Activated T-helper 2 cell treated with anti-CD3 and anti-CD28 coated beads, Interferon-gamma antibody, Interleukin-2, Interleukin-4, amounts not matched to agents 10 μg/mL and 5 μg/mL and 100 μg/mL, durations not matched to agents 14 hours and 24 hours and 36 hours (primary cell): ENCODE data around the gene CDC42BPA. TPM values are rescaled to one million over a fixed set of nuclear protein-coding genes. Genes with fewer than 3 reads are reported as not detected.

ENCODE experiments used
- DNase-seq: peaks from one replicate; pipeline ENCODE4 v3.0.0; 2021; ENCODE audit warnings: low spot score
- H3K27ac Mint-ChIP-seq: one replicate; pipeline ENCODE4 v1.8.0; 2021; ENCODE audit warnings: mixed read lengths
- H3K27me3 Mint-ChIP-seq: one replicate; pipeline ENCODE4 v1.8.0; 2021; ENCODE audit warnings: low read depth, mixed read lengths
- H3K36me3 Mint-ChIP-seq: one replicate; pipeline ENCODE4 v1.8.0; 2021; ENCODE audit warnings: low read depth, mixed read lengths
- H3K4me1 Mint-ChIP-seq: one replicate; pipeline ENCODE4 v1.8.0; 2021; ENCODE audit warnings: low read depth, mixed read lengths
- H3K4me3 Mint-ChIP-seq: one replicate; pipeline ENCODE4 v1.8.0; 2021; ENCODE audit warnings: low read depth, mild to moderate bottlenecking, moderate library complexity, mixed read lengths
- H3K9me3 Mint-ChIP-seq: one replicate; pipeline ENCODE4 v1.8.0; 2021; ENCODE audit warnings: mixed read lengths
- intact Hi-C: fragments of 100-400 bp; cut with micrococcal nuclease; formaldehyde crosslinking; loops from one replicate; pipeline ENCODE4 v1.15.1; 2023
- total RNA-seq: library from RNA; stranded (reverse); gene quantifications from 2 replicates; pipeline ENCODE4 v1.2.3, GENCODE V29; 2022

CDC42BPA gene
- total RNA-seq, 1 donor from 2014 or later: 6.6 TPM

DNA sequence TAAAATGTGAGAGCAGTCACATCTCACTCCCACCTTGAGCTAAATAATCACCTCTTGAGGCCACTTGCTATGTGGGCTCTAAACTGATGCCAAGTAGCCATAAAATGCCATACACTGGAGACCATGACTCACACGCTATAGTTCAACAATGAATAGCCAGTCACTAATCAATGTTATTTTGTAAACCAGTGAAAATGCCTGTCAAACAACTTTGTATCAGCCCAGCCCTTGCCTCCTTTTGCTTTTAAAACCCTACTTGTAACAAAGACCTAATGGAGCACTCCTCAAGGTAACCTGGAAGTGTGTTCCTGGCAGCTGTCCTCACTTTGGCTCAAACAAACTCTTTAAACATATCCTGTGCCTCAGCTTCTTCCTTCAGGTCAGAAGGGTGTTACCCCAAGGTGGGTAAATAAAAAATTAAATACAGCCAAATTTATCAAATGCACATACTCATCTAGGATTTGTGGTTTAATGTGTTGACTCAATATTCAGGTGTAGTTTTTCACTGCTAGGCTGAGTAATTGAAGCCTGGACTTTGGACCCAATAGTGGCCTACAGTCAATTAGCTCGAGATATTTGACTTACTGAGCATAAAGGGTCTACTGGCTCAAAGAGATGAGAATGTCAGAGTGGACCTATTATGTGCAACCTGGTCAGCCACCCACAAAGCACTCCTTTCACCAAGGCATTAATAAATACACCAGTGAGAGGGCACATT is 223.9 kb downstream of the CDC42BPA start:
- no peaks in the 10 kb centered on the region for H3K4me1 Mint-ChIP-seq
- H3K9me3 Mint-ChIP-seq: no peaks in the 10 kb centered on the region
- intact Hi-C loops: no loop called here
- H3K27ac Mint-ChIP-seq: no peak overlapping the region
- H3K4me3 Mint-ChIP-seq: no peak overlapping the region
- H3K27me3 Mint-ChIP-seq: no peaks in the 10 kb centered on the region
- no peaks in the 10 kb centered on the region for H3K36me3 Mint-ChIP-seq
- DNase-seq: no peak

DNA sequence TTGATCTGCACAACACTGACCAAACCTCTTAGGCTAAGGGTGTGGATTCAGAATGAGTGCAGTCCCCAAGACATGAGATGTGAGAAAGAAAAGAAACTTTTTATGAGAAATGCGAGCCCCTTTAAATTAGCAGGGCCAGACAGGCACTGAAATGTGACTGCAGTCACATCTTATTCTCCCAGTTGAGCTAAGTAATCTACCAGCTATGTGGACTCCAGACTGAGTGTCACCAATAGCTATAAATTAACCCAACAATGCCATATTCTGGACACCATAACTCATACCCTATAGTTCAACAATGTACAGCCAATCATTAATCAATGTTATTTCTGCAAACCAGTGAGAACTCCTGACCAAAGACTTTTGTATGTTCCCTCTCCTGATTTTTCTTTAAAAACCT is 225.0 kb downstream of the CDC42BPA start:
- Mint-ChIP-seq H3K27ac (no peak overlapping the region), H3K4me3 (no peak overlapping the region), H3K9me3 (no peaks in the 10 kb centered on the region), H3K36me3 (no peaks in the 10 kb centered on the region), H3K27me3 (no peaks in the 10 kb centered on the region), H3K4me1 (no peaks in the 10 kb centered on the region)
- no peak for DNase-seq
- intact Hi-C loops: no loop called here

- H3K4me1 Mint-ChIP-seq: no peaks in the 10 kb centered on the region
- no peak for DNase-seq
- no peaks in the 10 kb centered on the region for H3K9me3 Mint-ChIP-seq
- H3K36me3 Mint-ChIP-seq: no peaks in the 10 kb centered on the region
- H3K27me3 Mint-ChIP-seq: peaks cover 7% of the 10 kb centered on the region
- no peak overlapping the region for H3K4me3 Mint-ChIP-seq
- no peak overlapping the region for H3K27ac Mint-ChIP-seq
- intact Hi-C loops: no loop called here
These were observed 226.2 kb downstream of the CDC42BPA start for GRCh38 chr1:227092069-227092468.

- Mint-ChIP-seq H3K4me3 (no peak overlapping the region), H3K27me3 (peaks cover 7% of the 10 kb centered on the region), H3K36me3 (no peaks in the 10 kb centered on the region), H3K9me3 (no peaks in the 10 kb centered on the region), H3K4me1 (no peaks in the 10 kb centered on the region), H3K27ac (no peak overlapping the region)
- no peak for DNase-seq
- intact Hi-C loops: no loop called here
These were observed 231.7 kb downstream of the CDC42BPA start for GRCh38 chr1:227086636-227087035.

- H3K4me1 Mint-ChIP-seq: no peaks in the 10 kb centered on the region
- no peak for DNase-seq
- H3K27ac Mint-ChIP-seq: no peak overlapping the region
- H3K9me3 Mint-ChIP-seq: no peaks in the 10 kb centered on the region
- H3K36me3 Mint-ChIP-seq: no peaks in the 10 kb centered on the region
- H3K4me3 Mint-ChIP-seq: no peak overlapping the region
- peaks cover 13% of the 10 kb centered on the region for H3K27me3 Mint-ChIP-seq
- intact Hi-C loops: no loop called here
These were observed 235.1 kb downstream of the CDC42BPA start for GRCh38 chr1:227082999-227083746.

- no peak overlapping the region for H3K27ac Mint-ChIP-seq
- H3K36me3 Mint-ChIP-seq: no peaks in the 10 kb centered on the region
- H3K4me1 Mint-ChIP-seq: peaks cover 4% of the 10 kb centered on the region
- intact Hi-C loops: no loop called here
- no peak for DNase-seq
- H3K4me3 Mint-ChIP-seq: no peak overlapping the region
- no peaks in the 10 kb centered on the region for H3K9me3 Mint-ChIP-seq
- peaks cover 17% of the 10 kb centered on the region for H3K27me3 Mint-ChIP-seq
These were observed 240.5 kb downstream of the CDC42BPA start for GRCh38 chr1:227077783-227078182.

DNA sequence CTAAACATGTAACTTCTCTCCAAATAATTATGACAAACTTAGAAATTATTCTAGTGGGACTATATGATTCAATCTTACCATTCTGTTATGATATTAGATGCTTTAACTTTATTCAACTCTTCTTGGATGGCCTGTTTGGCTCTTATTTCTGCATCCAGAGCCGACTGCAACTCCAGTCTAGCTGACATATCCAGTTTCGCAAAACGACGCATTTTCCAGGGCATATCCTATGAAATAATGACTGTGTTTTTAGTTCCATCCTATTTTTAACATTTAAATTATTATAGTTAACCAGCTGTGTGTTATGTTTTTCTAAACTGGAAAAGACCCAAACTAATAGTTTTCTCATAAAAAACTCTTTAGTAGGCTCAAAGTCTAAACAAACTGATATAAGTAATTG is 244.5 kb downstream of the CDC42BPA start:
- no peak overlapping the region for H3K27ac Mint-ChIP-seq
- H3K36me3 Mint-ChIP-seq: no peaks in the 10 kb centered on the region
- peaks cover 6% of the 10 kb centered on the region for H3K4me1 Mint-ChIP-seq
- H3K9me3 Mint-ChIP-seq: no peaks in the 10 kb centered on the region
- no peak overlapping the region for H3K4me3 Mint-ChIP-seq
- DNase-seq: no peak
- H3K27me3 Mint-ChIP-seq: peaks cover 15% of the 10 kb centered on the region
- intact Hi-C loops: no loop called here

- H3K9me3 Mint-ChIP-seq: no peaks in the 10 kb centered on the region
- peak overlapping the region; percentile 69 for H3K27ac Mint-ChIP-seq
- intact Hi-C loops: no loop called here
These were observed 245.3 kb downstream of the CDC42BPA start for GRCh38 chr1:227072991-227073390.

DNA sequence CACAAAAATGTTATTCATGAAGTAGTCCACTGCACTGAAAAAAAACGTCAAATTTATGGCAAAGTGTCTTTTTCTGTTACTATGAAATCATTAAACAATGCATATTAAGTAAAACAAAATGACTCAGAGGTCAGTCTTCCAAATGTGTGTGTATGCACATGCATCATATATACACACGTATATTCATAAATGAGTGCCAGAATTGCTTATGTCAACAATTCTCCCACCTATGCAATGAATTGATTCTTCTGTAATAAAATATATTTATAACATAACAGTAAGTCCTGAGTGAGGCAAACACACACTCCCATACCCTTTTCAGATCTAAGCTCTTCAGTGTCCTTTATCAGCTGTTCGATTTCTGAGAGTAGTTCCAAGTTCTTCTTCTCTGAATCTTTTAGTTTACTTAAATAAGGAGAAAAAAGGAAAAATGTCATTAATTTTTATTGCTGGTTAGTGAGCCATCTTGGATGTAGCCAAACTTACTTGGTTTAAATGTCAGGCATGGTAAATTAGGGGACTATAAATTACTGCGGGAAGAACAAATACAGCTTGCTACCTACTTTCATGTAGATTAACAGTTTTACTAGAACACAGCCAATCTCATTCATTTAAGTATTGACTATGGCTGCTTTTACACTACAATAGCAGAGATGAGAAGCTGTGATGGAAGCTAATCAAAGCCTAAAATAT is 246.3 kb downstream of the CDC42BPA start:
- Mint-ChIP-seq H3K9me3 (no peaks in the 10 kb centered on the region), H3K27ac (no peak overlapping the region), H3K4me3 (no peak overlapping the region), H3K36me3 (no peaks in the 10 kb centered on the region), H3K27me3 (peaks cover 10% of the 10 kb centered on the region), H3K4me1 (peaks cover 6% of the 10 kb centered on the region)
- intact Hi-C loops: no loop called here
- no peak for DNase-seq

More at GRCh38 chr1:227072991-227073390, 245.3 kb downstream of the CDC42BPA start:
- Mint-ChIP-seq H3K4me3 (no peak overlapping the region), H3K36me3 (no peaks in the 10 kb centered on the region), H3K27me3 (peaks cover 12% of the 10 kb centered on the region), H3K4me1 (peaks cover 6% of the 10 kb centered on the region)
- DNase-seq: no peak

DNA sequence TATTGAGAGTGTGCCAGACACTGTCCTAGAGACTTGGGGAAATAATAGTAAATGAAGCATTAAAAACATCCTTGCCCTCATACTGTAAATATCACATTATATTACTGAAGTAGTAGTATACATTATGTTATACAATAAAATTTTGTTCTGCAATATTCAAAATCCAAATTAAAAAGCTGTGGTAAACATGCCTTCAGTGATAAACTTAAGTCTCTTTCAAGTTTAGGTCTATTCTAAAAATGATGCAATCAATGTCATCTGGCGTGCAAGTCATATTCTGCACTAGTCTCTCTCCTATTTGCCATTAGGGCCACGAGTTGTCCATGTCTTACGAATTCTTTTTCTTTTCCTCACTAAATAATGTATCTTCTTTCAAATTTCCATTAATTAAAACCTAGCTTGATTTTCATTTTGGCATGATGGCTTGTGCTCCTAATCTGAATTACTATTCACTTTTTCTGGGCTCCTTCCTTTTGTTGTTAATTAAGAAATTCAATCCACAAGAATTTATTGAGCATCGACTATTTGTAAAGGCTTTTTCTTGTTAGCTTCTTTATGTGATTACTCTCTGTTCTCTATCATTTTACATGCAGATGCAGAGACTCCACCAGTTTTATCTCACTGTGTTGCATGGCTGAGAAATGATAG is 247.5 kb downstream of the CDC42BPA start:
- no peak overlapping the region for H3K4me3 Mint-ChIP-seq
- intact Hi-C loops: no loop called here
- H3K27ac Mint-ChIP-seq: no peak overlapping the region

GRCh38 chr1:227069490-227069889 is 248.8 kb downstream of the CDC42BPA start:
- intact Hi-C loops: no loop called here
- Mint-ChIP-seq H3K27me3 (peaks cover 13% of the 10 kb centered on the region), H3K36me3 (no peaks in the 10 kb centered on the region), H3K27ac (no peak overlapping the region), H3K4me3 (no peak overlapping the region), H3K4me1 (peaks cover 6% of the 10 kb centered on the region), H3K9me3 (no peaks in the 10 kb centered on the region)
- no peak for DNase-seq

More for the DNA sequence above, 247.5 kb downstream of the CDC42BPA start:
- Mint-ChIP-seq H3K36me3 (no peaks in the 10 kb centered on the region), H3K4me1 (peaks cover 6% of the 10 kb centered on the region), H3K27me3 (peaks cover 10% of the 10 kb centered on the region), H3K9me3 (no peaks in the 10 kb centered on the region)
- DNase-seq: no peak

- no peaks in the 10 kb centered on the region for H3K9me3 Mint-ChIP-seq
- intact Hi-C loops: no loop called here
- H3K4me3 Mint-ChIP-seq: no peak overlapping the region
- no peaks in the 10 kb centered on the region for H3K36me3 Mint-ChIP-seq
- H3K4me1 Mint-ChIP-seq: peaks cover 6% of the 10 kb centered on the region
- H3K27me3 Mint-ChIP-seq: peaks cover 17% of the 10 kb centered on the region
- no peak overlapping the region for H3K27ac Mint-ChIP-seq
- DNase-seq: no peak
These were observed 249.4 kb downstream of the CDC42BPA start for GRCh38 chr1:227068883-227069282.
